ENCODE measurements around the gene MROH7.

Gene MROH7

DNA sequence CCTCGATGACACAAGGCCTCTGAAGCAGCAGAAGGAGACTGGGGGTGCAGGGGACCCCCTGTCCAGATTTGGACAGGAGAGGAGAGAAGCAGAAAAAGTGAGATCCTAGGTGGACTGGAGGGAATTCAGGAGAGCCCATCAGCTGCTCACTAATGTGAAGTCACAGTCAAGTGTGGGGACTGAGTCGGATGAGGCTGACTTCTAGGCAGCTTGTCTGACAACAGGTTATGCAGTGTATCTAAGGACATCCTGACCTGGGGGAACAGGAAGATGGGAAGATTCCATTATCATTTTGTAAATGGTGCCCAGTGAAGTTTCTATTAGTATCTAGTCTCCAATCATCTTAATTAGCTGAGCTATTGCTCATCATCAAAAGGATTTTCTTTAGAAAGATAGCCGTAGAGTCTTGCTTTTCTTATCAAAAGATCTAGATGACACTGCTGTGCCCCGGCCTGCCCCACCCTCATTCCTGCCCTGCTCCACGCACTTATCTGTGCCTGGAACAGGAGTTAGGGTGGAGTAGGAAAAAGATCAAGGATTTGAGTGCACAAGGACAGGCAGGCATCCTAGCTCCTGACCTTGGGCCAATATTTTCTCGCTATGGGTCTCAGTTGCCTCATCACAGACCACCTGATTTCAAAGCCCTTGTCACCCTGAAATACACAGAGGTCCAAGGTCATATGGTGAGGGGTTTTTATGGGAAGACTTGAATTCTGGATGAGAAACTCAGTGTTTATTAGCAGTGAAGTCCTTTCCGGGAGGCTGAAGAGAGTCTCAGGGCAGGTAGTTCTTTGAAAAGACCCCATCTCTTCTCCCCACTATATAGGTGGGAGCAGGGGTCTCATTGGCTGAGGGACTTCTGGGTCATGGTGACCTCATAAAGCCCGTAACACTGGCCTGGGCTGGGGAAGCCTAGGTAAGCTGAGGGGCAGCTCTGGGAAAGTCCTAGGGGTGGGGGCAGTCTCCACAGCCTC is at the start of gene MROH7:
Gene MROH7, plus strand, starts transcription at position 924 of the 974 bp plus-strand sequence. CDS start 11,141 bp downstream, outside the sequence.
- no peak for DNase-seq

DNA sequence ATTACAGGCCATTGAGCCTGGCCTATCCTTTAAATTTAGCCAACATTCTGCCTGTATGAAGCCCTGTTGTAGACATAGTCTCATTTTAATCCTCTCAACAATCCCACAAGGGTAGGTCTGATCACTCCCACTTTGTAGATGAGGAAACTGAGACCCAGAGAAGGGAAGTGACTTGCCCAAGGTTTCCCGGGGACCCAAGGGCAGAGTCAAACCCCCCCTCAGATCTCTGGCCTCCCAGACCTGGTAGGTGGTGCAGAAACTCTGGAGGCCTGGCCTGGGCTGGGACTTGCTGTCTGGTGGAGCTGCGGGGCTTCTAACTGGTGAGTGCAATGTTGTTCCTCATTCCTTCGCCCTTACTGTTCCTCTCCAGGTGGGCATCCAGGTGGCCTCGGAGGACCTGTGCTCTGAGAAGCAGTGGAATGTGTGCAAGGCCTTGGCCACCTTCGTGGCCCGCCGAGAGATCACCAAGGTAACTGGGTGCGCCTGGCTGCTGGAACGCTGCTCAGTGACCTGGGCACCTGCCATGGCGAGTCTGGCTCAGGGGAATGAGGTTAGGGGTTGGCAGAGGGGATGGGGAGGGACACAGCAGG is 47.9 kb upstream of the MROH7 start:
- no peak for DNase-seq

- no peak for DNase-seq
These were observed 47.1 kb upstream of the MROH7 start for GRCh38 chr1:54594463-54594862.

DNA sequence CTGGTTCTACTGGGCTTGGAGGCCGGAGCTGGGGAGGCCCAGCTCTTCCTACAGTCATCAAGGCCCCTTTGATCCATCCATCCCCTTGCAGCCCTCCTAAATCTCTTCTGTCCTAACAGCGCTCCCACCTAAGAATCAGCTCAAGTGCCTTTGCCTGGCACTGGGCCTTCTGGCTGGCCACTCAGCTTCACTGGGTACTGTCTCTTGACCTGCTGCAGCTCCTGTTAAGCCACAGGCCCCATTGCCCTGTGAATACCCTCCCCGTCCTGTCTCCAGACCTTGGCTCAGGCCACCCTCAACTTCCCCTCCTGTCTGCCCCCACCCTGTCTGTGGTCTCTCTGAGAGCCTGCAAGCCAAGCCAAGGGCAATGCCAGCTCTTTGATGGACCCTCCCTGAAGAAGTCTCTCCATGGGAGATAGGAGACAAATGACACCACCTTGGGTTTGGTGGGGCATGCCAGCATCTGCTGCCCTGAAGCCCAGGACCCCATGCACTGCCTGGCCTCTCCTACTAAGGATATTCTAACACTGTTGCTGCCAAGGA is 45.6 kb upstream of the MROH7 start:
- no peak for DNase-seq

- no peak for DNase-seq
These were observed 44.8 kb upstream of the MROH7 start for GRCh38 chr1:54596756-54597155.

GRCh38 chr1:54597455-54598030 is 44.0 kb upstream of the MROH7 start:
- no peak for DNase-seq

DNA sequence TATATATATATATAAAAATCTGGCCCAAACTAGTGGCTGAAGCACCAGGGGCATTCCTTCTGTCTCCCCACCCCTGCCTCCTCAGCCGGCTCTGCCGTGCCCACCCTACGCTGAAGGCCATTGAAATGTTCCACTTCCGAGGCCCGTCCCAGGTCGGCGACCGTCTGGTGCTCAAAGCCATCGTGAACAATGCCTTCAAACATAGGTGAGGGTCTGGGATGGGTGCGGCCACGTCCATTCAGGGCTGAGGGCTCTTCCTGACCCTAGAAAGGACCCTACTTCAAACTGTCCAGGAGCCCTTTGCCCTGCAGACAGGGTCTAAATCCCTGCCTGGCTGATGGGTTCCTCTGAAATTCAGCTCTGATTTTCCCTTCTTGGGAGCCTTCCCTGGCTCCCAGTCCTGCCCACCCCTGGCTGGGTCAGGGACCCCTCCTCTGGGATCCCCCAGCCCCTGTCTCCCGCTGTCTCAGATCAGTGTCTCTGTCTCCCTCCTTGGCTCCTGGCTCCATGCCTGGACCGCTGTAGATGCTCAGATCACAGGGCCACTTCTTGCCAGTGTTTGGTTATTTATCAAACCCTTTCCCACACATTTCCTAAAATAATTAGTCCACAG is 42.3 kb upstream of the MROH7 start:
- no peak for DNase-seq

GRCh38 chr1:54600947-54601721 is 40.5 kb upstream of the MROH7 start:
- no peak for DNase-seq

GRCh38 chr1:54601730-54602129 is 39.9 kb upstream of the MROH7 start:
- no peak for DNase-seq

DNA sequence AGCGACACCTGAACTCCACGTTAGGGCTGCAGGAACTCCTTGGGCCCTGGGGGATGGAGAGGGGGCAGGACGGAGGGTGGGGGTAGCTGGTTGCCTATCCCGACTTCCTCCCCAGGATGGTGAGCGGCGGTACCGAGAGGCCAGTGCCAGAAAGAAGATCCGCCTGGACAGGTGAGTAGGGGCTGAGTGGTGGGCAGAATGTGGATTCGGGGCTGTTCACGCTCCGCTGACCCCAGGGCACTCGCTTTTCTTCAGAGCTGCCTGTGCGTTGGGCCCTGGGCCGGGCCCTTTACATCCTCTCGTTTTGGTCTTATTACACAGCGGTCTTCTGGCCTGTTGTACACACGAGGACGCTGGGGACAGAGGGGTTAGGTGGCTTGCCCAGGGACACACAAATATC is 39.0 kb upstream of the MROH7 start:
- no peak for DNase-seq

- DNase-seq = no peak
These were observed 38.3 kb upstream of the MROH7 start for GRCh38 chr1:54603241-54603640.

- DNase-seq = no peak
These were observed 37.5 kb upstream of the MROH7 start for GRCh38 chr1:54604051-54604450.

DNA sequence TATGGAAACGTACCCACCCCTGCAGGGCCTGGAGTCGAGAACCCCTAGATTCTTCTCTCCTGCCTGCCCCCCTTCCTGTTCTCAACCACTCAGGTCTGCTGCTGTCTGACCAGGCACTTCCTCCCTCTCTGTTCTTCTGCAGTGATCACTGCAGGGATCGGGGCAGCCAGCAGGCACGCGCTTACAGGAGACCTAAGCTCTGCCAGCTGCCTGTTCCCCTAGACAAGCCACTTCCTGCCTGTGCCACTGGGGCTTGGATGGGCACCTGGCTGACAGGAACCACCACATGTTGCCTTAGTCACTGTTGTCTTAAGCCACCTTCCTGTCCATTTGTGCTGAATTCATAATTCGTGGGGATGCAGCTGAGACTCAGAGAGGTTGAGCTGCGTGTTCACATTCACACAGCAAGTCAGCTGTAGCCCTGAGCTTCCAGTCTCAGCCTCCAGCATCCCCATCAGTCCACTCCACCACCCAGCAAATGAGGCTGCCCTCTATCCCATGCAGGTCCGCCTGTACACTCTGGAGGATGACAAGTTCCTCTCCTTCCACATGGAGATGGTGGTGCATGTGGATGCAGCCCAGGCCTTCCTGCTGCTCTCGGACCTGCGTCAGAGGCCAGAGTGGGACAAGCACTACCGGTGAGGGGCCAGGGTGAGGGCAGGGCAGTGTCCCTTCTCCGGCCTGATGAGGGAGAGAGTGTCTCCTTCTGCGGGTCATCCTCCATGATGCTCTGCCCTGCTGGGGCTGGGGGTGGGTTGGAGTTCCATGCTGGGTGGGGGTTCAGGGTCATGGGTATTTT is 36.8 kb upstream of the MROH7 start:
- no peak for DNase-seq

- DNase-seq = no peak
These were observed 35.2 kb upstream of the MROH7 start for GRCh38 chr1:54606096-54606989.

DNA sequence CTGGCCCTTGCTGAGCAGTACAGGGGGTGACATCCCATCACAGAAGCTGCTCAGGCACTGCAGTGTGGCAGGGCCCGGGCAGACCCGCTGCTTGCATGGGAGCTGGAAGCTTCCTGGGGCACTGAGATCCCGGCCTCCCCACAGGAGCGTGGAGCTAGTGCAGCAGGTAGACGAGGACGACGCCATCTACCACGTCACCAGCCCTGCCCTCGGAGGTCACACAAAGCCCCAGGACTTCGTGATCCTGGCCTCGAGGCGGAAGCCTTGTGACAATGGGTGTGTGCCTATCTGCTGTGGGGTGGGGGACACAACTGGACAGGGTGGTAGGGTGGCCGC is 34.6 kb upstream of the MROH7 start:
- no peak for DNase-seq

DNA sequence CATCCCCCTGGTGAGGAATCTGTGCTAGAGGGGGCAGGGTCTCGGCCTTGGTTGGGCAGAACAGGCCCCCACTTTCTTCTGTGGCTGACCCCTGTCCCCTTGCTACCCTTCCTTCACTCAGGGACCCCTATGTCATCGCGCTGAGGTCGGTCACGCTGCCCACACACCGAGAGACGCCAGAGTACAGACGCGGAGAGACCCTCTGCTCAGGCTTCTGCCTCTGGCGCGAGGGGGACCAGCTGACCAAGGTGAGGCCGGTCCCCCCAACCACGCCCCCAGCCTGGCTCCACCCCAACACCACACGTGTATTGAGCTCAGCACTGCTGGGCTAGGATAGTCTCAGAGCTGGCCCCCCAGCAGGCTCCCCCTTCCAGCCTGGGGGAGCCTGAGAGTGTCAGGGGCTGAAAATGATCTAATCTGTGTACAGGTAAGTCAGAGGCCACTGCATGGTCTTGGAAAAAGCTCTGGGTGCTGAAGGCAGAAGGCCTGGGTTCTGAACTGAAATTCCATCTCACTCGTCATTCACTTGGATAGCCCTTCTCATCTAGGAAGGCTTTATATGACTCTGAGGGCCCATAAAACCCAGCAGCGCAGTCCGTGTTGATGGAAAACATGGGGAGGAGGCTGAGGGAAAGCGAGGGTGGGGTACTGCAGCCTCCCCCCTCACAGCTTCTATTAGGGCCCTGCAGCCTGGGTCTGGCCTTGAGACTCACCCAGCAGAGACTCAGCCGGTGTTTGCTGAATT is 33.6 kb upstream of the MROH7 start:
- no peak for DNase-seq

DNA sequence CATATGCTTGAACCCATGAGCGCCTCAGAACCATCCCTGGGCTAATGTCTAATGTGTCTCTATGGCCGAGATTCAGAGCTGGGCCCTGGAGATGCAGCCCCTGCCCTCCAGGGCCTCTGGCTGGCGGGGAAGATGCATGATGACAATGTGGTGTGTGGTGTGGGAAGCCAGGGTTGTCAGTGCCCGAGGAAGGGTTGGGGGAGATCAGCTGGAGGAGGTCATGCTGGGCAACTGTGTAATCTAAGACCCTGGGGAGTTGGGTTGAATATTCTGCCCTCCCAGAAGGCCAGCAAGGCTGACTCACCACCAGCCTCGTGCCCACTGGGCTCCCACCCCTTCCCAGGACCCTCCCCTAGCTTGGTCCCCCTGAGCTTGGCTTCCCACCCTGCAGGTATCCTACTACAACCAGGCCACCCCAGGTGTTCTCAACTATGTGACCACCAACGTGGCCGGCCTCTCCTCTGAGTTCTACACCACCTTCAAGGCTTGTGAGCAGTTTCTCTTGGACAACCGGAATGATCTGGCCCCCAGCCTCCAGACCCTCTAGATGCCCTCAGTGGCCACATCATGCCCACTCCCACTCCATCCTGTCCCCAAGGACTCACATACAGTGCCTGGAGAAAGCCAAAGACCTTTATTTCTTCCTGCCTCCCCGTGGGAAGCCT is 32.9 kb upstream of the MROH7 start:
- DNase-seq = no peak

DNA sequence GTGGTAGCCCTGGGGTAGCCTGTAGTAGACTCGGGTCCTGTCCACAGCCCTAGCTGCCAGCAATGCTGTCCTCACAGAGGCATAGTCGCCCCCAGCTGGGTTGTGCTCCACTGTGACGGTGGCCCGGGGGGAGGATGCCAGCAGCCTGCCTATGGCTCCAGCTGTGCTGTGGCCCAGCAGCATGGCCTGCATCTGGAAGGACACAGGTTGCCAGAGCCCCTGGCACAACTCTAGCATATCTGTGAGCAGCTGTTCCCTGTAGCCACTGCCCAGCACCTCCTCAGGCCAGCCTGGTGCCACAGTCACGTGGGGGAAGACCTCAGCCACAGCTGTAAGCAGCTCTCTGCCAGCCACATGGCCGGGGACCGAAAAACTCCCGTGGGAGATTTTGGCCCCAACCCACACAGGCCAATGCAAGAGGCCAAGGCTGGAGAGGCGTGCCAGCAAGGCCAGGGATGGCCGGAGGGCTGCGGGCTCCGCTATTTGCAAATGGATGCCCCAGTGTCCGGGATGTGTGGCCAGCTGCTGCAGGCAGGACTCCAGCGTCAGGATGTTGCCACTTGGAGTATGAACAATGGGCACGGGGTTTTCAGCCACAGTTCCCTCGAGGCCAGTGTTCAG is 32.2 kb upstream of the MROH7 start:
- no peak for DNase-seq

GRCh38 chr1:54610048-54610447 is 31.5 kb upstream of the MROH7 start:
- DNase-seq = peak; percentile 67

Measured in NCI-H226 (cell line).